Keratinocyte (primary cell): ENCODE data around the gene VIT. TPM values are rescaled to one million over a fixed set of nuclear protein-coding genes. Genes with fewer than 3 reads are reported as not detected.

ENCODE experiments used
- DNase-seq: peaks from one replicate; pipeline ENCODE4 v3.0.0-alpha.2; 2011; ENCODE audit warnings: low read depth, missing footprints, low spot score
- FAIRE-seq: peaks from 2 replicates; lab custom pipeline; 2011; peaks lifted over from hg19 to GRCh38; lab: Jason Lieb, UNC
- H2AFZ ChIP-seq: 2 replicates; pipeline ENCODE4 v1.6.0; 2012; ENCODE audit warnings: low read length, control low read depth, inconsistent platforms; ENCODE audit not compliant: control insufficient read depth
- H3K27ac ChIP-seq: 2 replicates; pipeline ENCODE4 v1.5.1; 2011; ENCODE audit warnings: low read length; ENCODE audit not compliant: control insufficient read depth, insufficient read depth
- H3K27me3 ChIP-seq: 3 replicates; pipeline ENCODE4 v1.6.0; 2011; ENCODE audit warnings: low read length; ENCODE audit not compliant: control insufficient read depth, insufficient read depth; ENCODE audit errors: extremely low read depth
- H3K36me3 ChIP-seq, 2 experiments: 2 replicates in 1 of 2; 3 replicates in 1 of 2; pipeline ENCODE4 v1.5.1; 2011; ENCODE audit warnings: low read length in 2 of 2, mild to moderate bottlenecking in 1 of 2; ENCODE audit not compliant: control insufficient read depth in 2 of 2, insufficient read depth in 2 of 2; ENCODE audit errors: extremely low read depth in 1 of 2
- H3K4me1 ChIP-seq: 3 replicates; pipeline ENCODE4 v1.5.1; 2011; ENCODE audit warnings: low read length; ENCODE audit not compliant: control insufficient read depth, insufficient read depth; ENCODE audit errors: extremely low read depth
- H3K4me2 ChIP-seq: 3 replicates; pipeline ENCODE4 v1.6.0; 2011; ENCODE audit warnings: low read depth, low read length; ENCODE audit not compliant: control insufficient read depth, insufficient read depth; ENCODE audit errors: extremely low read depth
- H3K4me3 ChIP-seq, 3 experiments: fragments of 200-600 bp in 1 of 3; sonication (generic) in 1 of 3; 2 replicates in 2 of 3; 3 replicates in 1 of 3; pipeline ENCODE4 v1.5.1; 2011 to 2016; ENCODE audit warnings: low read length in 3 of 3, mild to moderate bottlenecking in 3 of 3, control low read depth in 2 of 3, inconsistent platforms in 1 of 3, low read depth in 1 of 3, mixed read lengths in 1 of 3, mixed run types in 1 of 3, moderate library complexity in 1 of 3; ENCODE audit not compliant: control insufficient read depth in 2 of 3, insufficient read depth in 2 of 3; ENCODE audit errors: extremely low read depth in 1 of 3
- H3K79me2 ChIP-seq: 2 replicates; pipeline ENCODE4 v1.6.0; 2012; ENCODE audit warnings: low read length; ENCODE audit not compliant: control insufficient read depth, insufficient read depth
- H3K9ac ChIP-seq: 3 replicates; pipeline ENCODE4 v1.6.0; 2011; ENCODE audit warnings: low read length; ENCODE audit not compliant: control insufficient read depth, insufficient read depth; ENCODE audit errors: extremely low read depth
- H3K9me1 ChIP-seq: 3 replicates; pipeline ENCODE4 v1.6.0; 2011; ENCODE audit warnings: low read length; ENCODE audit not compliant: control insufficient read depth, insufficient read depth; ENCODE audit errors: extremely low read depth
- H3K9me3 ChIP-seq: 2 replicates; pipeline ENCODE4 v1.5.1; 2012; ENCODE audit warnings: low read depth, low read length; ENCODE audit not compliant: control insufficient read depth
- H4K20me1 ChIP-seq: 3 replicates; pipeline ENCODE4 v1.6.0; 2011; ENCODE audit warnings: low read length; ENCODE audit not compliant: control insufficient read depth, insufficient read depth; ENCODE audit errors: extremely low read depth
- CTCF ChIP-seq, 3 experiments: IDR thresholded peaks in 1 of 3; conservative IDR thresholded peaks in 1 of 3; optimal IDR thresholded peaks in 1 of 3; 2 replicates in 2 of 3; 3 replicates in 1 of 3; pipeline versions ENCODE3 to v1.5.1; 2011; ENCODE audit warnings: low read length in 3 of 3, mild to moderate bottlenecking in 3 of 3, moderate library complexity in 2 of 3, control low read depth in 1 of 3, inconsistent platforms in 1 of 3; ENCODE audit not compliant: insufficient read depth in 2 of 3; ENCODE audit errors: extremely low read depth in 1 of 3
- EZH2 ChIP-seq: IDR thresholded peaks from one replicate; pipeline ENCODE4 v1.6.1; 2012; ENCODE audit warnings: inconsistent platforms, mild to moderate bottlenecking, low read length, moderate library complexity
- dilution Hi-C: fragments of 300-500 bp; cut with MboI; formaldehyde crosslinking; loops from one replicate; pipeline ENCODE4 v1.7.0; 2020; ENCODE audit warnings: low sequenced_read_pairs; ENCODE audit not compliant: extremely low pct_ligation_motif_present
- polyA plus RNA-seq, 5 experiments: library from polyadenylated mRNA; depleted of rRNA in 3 of 5; stranded (reverse) in 3 of 5; stranded (forward) in 1 of 5; unstranded in 1 of 5; fragments of >200 nt; gene quantifications; 1 replicate in 1 of 5; 2 replicates in 3 of 5; 3 replicates in 1 of 5; pipeline versions ENCODE4 v1.2.1 to v1.2.3, GENCODE V29; 2011 to 2012; ENCODE audit warnings: missing spikeins in 2 of 5, low read depth in 1 of 5, low replicate concordance in 1 of 5

The VIT gene
- polyA plus RNA-seq, 1 donor (not counting 4 experiments of a cell fraction or from before 2014, with no cell fraction given): 0.79 TPM

GRCh38 chr2:36808386-36809068 is 112.0 kb downstream of the VIT start:
- H3K79me2 ChIP-seq: no peaks in the 10 kb centered on the region
- H3K4me3 ChIP-seq: no peak overlapping the region
- DNase-seq: no peak
- H3K36me3 ChIP-seq: no peaks in the 10 kb centered on the region
- no peaks in the 10 kb centered on the region for H3K9me1 ChIP-seq
- FAIRE-seq: no peak
- no peaks in the 10 kb centered on the region for H4K20me1 ChIP-seq
- no peaks in the 10 kb centered on the region for H3K9me3 ChIP-seq
- H2AFZ ChIP-seq: no peak overlapping the region
- no peak overlapping the region for H3K27ac ChIP-seq
- no peak overlapping the region for H3K4me2 ChIP-seq
- peaks cover 4% of the 10 kb centered on the region for H3K4me1 ChIP-seq
- H3K27me3 ChIP-seq: no peaks in the 10 kb centered on the region
- TF ChIP-seq CTCF (optimal IDR thresholded peaks at IDR 0.05 in 1 of 3, IDR thresholded peaks at IDR 0.05 in 1 of 3, conservative IDR thresholded peaks at IDR 0.05 in 1 of 3; ENCODE audit: extremely low read depth in 1 of 3, insufficient read depth in 2 of 3, low read length in 3 of 3): no peak
- no peak for TF ChIP-seq EZH2
- no peak overlapping the region for H3K9ac ChIP-seq
- dilution Hi-C loops: no loop called here

GRCh38 chr2:36809069-36809445 is 112.5 kb downstream of the VIT start:
- no peaks in the 10 kb centered on the region for H3K27me3 ChIP-seq
- no peak overlapping the region for H3K4me2 ChIP-seq
- H3K9me3 ChIP-seq: no peaks in the 10 kb centered on the region
- H3K9me1 ChIP-seq: no peaks in the 10 kb centered on the region
- no peaks in the 10 kb centered on the region for H4K20me1 ChIP-seq
- no peaks in the 10 kb centered on the region for H3K36me3 ChIP-seq
- no peak for FAIRE-seq
- no peak overlapping the region for H3K27ac ChIP-seq
- no peaks in the 10 kb centered on the region for H3K79me2 ChIP-seq
- TF ChIP-seq CTCF (optimal IDR thresholded peaks at IDR 0.05 in 1 of 3, IDR thresholded peaks at IDR 0.05 in 1 of 3, conservative IDR thresholded peaks at IDR 0.05 in 1 of 3; ENCODE audit: extremely low read depth in 1 of 3, insufficient read depth in 2 of 3, low read length in 3 of 3): no peak
- no peak for TF ChIP-seq EZH2
- dilution Hi-C loops: no loop called here
- DNase-seq: no peak
- H3K4me3 ChIP-seq: no peak overlapping the region
- peaks cover 4% of the 10 kb centered on the region for H3K4me1 ChIP-seq
- no peak overlapping the region for H3K9ac ChIP-seq
- no peak overlapping the region for H2AFZ ChIP-seq
